ENCODE data around the gene IGHMBP2. TPM values are rescaled to one million over a fixed set of nuclear protein-coding genes. Genes with fewer than 3 reads are reported as not detected.

The IGHMBP2 gene
- total and polyA plus RNA-seq, 2 of the 8 experiments (the other 6 are each of a cell fraction or from before 2014, with no cell fraction given): 8.4 to 17.6 TPM

- H4K91ac ChIP-seq (replicated peaks; ENCODE audit: insufficient read length, low read length): no peak overlapping the region
- no peak overlapping the region for H3K27ac ChIP-seq (ENCODE audit: low read depth, low read length)
- no peak for FAIRE-seq
- ChIA-PET CTCF (ENCODE audit: partially characterized antibody) (interaction anchor here (0.5 to 1.1 kb wide), 3 partner anchors 29 to 294 kb away, joined by 3 read pairs; no protein-coding TSS in a partner anchor), POLR2A (ENCODE audit: partially characterized antibody) (no interaction called here)
- no peak overlapping the region for H3K9ac ChIP-seq (replicated peaks in 1 of 4; ENCODE audit: extremely low read depth in 1 of 4, low read depth in 3 of 4, low read length in 3 of 4)
- 90% methylated on average over 6 of the region's 6 CpGs; no CpG with 5 or more reads in 1 of the 2 experiments for WGBS, 2 experiments (ENCODE audit: extremely low coverage in 1 of 2, insufficient coverage in 1 of 2, insufficient read length in 1 of 2, insufficient replicate concordance in 2 of 2, low coverage in 1 of 2, low lambda C conversion rate in 2 of 2, missing lambda C conversion rate in 1 of 2)
- H2BK20ac ChIP-seq (ENCODE audit: low read length): no peak overlapping the region
- no peak overlapping the region for H2BK12ac ChIP-seq (ENCODE audit: low read depth, low read length)
- no peak overlapping the region for H2BK15ac ChIP-seq (ENCODE audit: low read length)
- H4K20me1 ChIP-seq (replicated peaks in 1 of 2; ENCODE audit: control insufficient read depth in 1 of 2, insufficient read depth in 2 of 2, low read length in 2 of 2): peaks cover 0 to 5% of the 10 kb centered on the region in 2 experiments
- no peak overlapping the region for H3K4me2 ChIP-seq (ENCODE audit: insufficient read depth in 1 of 2, low read depth in 2 of 2, low read length in 2 of 2)
- H3K9me3 ChIP-seq (ENCODE audit: insufficient read depth in 2 of 2, low read depth in 1 of 2, low read length in 1 of 2): peaks cover 11% of the 10 kb centered on the region in 2 experiments; a peak in 3 of 4 replicates
- no peak overlapping the region for H2BK5ac ChIP-seq (ENCODE audit: low read depth, low read length)
- H3K27me3 ChIP-seq (replicated peaks in 1 of 4; ENCODE audit: control insufficient read depth in 3 of 4, extremely low read depth in 1 of 4, insufficient read depth in 3 of 4, low read length in 3 of 4): no peaks in the 10 kb centered on the region
- no peak overlapping the region for H3K23ac ChIP-seq (ENCODE audit: insufficient read length)
- H3K23me2 ChIP-seq (ENCODE audit: low read depth, low read length): no peaks in the 10 kb centered on the region
- no peak overlapping the region for H2AFZ ChIP-seq (ENCODE audit: low read length)
- H3K4me1 ChIP-seq (replicated peaks in 1 of 4; ENCODE audit: control insufficient read depth in 3 of 4, insufficient read depth in 4 of 4, low read length in 3 of 4): no peaks in the 10 kb centered on the region
- H3K79me1 ChIP-seq (ENCODE audit: low read depth, low read length): no peaks in the 10 kb centered on the region
- no peak overlapping the region; the same call in 1 of the 2 replicates for H4K8ac ChIP-seq (ENCODE audit: extremely low read depth, insufficient read depth, low read length)
- H3K14ac ChIP-seq (ENCODE audit: insufficient read length): no peak overlapping the region
- no peak overlapping the region for H4K5ac ChIP-seq (ENCODE audit: insufficient read length, low read depth, low read length)
- DNase-seq (ENCODE audit: low read depth in 1 of 2, low spot score in 2 of 2): no peak
- peaks cover 4 to 31% (median 15%) of the 10 kb centered on the region in 4 experiments; a peak in 6 of 8 replicates for H3K36me3 ChIP-seq (ENCODE audit: control insufficient read depth in 2 of 4, insufficient read depth in 4 of 4, low read length in 3 of 4)
- no peak overlapping the region for H2AK5ac ChIP-seq (ENCODE audit: low read depth, low read length)
- no peak overlapping the region for H3K18ac ChIP-seq (ENCODE audit: extremely low read depth, low read length)
- no peak overlapping the region for H3K4ac ChIP-seq (replicated peaks; ENCODE audit: insufficient read length, low read depth, low read length)
- no peaks in the 10 kb centered on the region for H3K79me2 ChIP-seq (ENCODE audit: control insufficient read depth in 1 of 2, insufficient read depth in 2 of 2, low read length in 2 of 2)
- H3K56ac ChIP-seq (replicated peaks; ENCODE audit: insufficient read length, low read depth, low read length): no peak overlapping the region
- no peak overlapping the region for H3K4me3 ChIP-seq (ENCODE audit: extremely low read depth in 1 of 4, insufficient read depth in 2 of 4, low read depth in 3 of 4, low read length in 4 of 4)
- H2BK120ac ChIP-seq (replicated peaks; ENCODE audit: low read depth, low read length): no peak overlapping the region
- no peak for TF ChIP-seq PHF8 (conservative IDR thresholded peaks at IDR 0.05; ENCODE audit: low read depth, low read length)
- TF ChIP-seq MAFK (IDR thresholded peaks at IDR 0.05; ENCODE audit: low read depth, low read length): no peak
- TF ChIP-seq, protein P1, sequence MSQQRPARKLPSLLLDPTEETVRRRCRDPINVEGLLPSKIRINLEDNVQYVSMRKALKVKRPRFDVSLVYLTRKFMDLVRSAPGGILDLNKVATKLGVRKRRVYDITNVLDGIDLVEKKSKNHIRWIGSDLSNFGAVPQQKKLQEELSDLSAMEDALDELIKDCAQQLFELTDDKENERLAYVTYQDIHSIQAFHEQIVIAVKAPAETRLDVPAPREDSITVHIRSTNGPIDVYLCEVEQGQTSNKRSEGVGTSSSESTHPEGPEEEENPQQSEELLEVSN (IDR thresholded peaks at IDR 0.05): no peak
- no peak for TF ChIP-seq TAF1 (IDR thresholded peaks at IDR 0.05; ENCODE audit: low read depth, low read length)
- no peak for TF ChIP-seq CREB1 (IDR thresholded peaks at IDR 0.05)
- no peak for TF ChIP-seq SUZ12 (IDR thresholded peaks at IDR 0.05; ENCODE audit: low read length)
- TF ChIP-seq BRCA1 (IDR thresholded peaks at IDR 0.05; ENCODE audit: low read depth, low read length): no peak
- no peak for TF ChIP-seq CTBP2 (IDR thresholded peaks at IDR 0.05; ENCODE audit: borderline replicate concordance, insufficient read depth, insufficient read length, low read length)
- TF ChIP-seq ASH2L (IDR thresholded peaks at IDR 0.05; ENCODE audit: low read length): no peak
- no peak for TF ChIP-seq CBX8 (IDR thresholded peaks at IDR 0.05; ENCODE audit: borderline replicate concordance, low read depth, low read length)
- TF ChIP-seq, protein P2, sequence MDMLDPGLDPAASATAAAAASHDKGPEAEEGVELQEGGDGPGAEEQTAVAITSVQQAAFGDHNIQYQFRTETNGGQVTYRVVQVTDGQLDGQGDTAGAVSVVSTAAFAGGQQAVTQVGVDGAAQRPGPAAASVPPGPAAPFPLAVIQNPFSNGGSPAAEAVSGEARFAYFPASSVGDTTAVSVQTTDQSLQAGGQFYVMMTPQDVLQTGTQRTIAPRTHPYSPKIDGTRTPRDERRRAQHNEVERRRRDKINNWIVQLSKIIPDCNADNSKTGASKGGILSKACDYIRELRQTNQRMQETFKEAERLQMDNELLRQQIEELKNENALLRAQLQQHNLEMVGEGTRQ (IDR thresholded peaks at IDR 0.05; ENCODE audit: low read length): no peak
Measured at GRCh38 chr11:68928136-68928880, 24.6 kb downstream of the IGHMBP2 start.

Data from H1 (cell line).